H9 (cell line): ENCODE data around the gene MAP2K7. TPM values are rescaled to one million over a fixed set of nuclear protein-coding genes. Genes with fewer than 3 reads are reported as not detected.

Experiments used
- DNase-seq: peaks from one replicate; pipeline ENCODE4 v3.0.0-alpha.2; 2017
- H2AFZ ChIP-seq: one replicate; pipeline ENCODE4 v1.6.1; 2013; ENCODE audit warnings: mild to moderate bottlenecking, low read length, control low read depth, moderate library complexity
- H2AK5ac ChIP-seq: 2 replicates; pipeline ENCODE4 v1.6.1; 2013; ENCODE audit warnings: low read length, control low read depth, mixed read lengths; ENCODE audit not compliant: insufficient read length
- H2BK120ac ChIP-seq: one replicate; pipeline ENCODE4 v1.6.1; 2013; ENCODE audit warnings: low read depth, mild to moderate bottlenecking, low read length, control low read depth, inconsistent platforms; ENCODE audit not compliant: poor library complexity, severe bottlenecking
- H2BK12ac ChIP-seq: 2 replicates; pipeline ENCODE4 v1.6.1; 2013; ENCODE audit warnings: low read length, control low read depth, mixed read lengths, low read depth; ENCODE audit not compliant: insufficient read length
- H2BK15ac ChIP-seq: 2 replicates; pipeline ENCODE4 v1.6.1; 2013; ENCODE audit warnings: low read depth, low read length, control low read depth
- H2BK20ac ChIP-seq: one replicate; pipeline ENCODE4 v1.6.1; 2013; ENCODE audit warnings: low read depth, mild to moderate bottlenecking, low read length, control low read depth, inconsistent platforms; ENCODE audit not compliant: poor library complexity, severe bottlenecking
- H2BK5ac ChIP-seq: 2 replicates; pipeline ENCODE4 v1.6.1; 2013; ENCODE audit warnings: low read length, control low read depth, mixed read lengths; ENCODE audit not compliant: insufficient read length
- H3K14ac ChIP-seq: 2 replicates; pipeline ENCODE4 v1.6.1; 2013; ENCODE audit warnings: low read length, control low read depth; ENCODE audit not compliant: insufficient read depth
- H3K18ac ChIP-seq: 2 replicates; pipeline ENCODE4 v1.6.1; 2013; ENCODE audit warnings: low read depth, mild to moderate bottlenecking, mixed read lengths, low read length, control low read depth; ENCODE audit not compliant: insufficient read length
- H3K23ac ChIP-seq: 2 replicates; pipeline ENCODE4 v1.6.1; 2013; ENCODE audit warnings: low read length, control low read depth, mixed read lengths, low read depth; ENCODE audit not compliant: insufficient read length
- H3K23me2 ChIP-seq: 2 replicates; pipeline ENCODE4 v1.6.1; 2013; ENCODE audit warnings: low read depth, mild to moderate bottlenecking, mixed read lengths, low read length, control low read depth; ENCODE audit not compliant: insufficient read length, poor library complexity, severe bottlenecking
- H3K27ac ChIP-seq: 2 replicates; pipeline ENCODE4 v1.5.1; 2013; ENCODE audit warnings: low read length, control low read depth, mixed read lengths, low read depth; ENCODE audit not compliant: insufficient read length
- H3K27me3 ChIP-seq: 2 replicates; pipeline ENCODE4 v1.6.1; 2013; ENCODE audit warnings: low read length, control low read depth, inconsistent platforms; ENCODE audit not compliant: insufficient read depth
- H3K4ac ChIP-seq: 2 replicates; pipeline ENCODE4 v1.6.1; 2013; ENCODE audit warnings: low read depth, mild to moderate bottlenecking, control low read depth, inconsistent platforms, low read length, moderate library complexity
- H3K4me1 ChIP-seq: 2 replicates; pipeline ENCODE4 v1.6.1; 2013; ENCODE audit warnings: low read length, control low read depth, inconsistent platforms; ENCODE audit not compliant: insufficient read depth
- H3K4me2 ChIP-seq: 2 replicates; pipeline ENCODE4 v1.6.1; 2013; ENCODE audit warnings: low read length, control low read depth, mixed read lengths; ENCODE audit not compliant: insufficient read length, insufficient read depth
- H3K56ac ChIP-seq: 2 replicates; pipeline ENCODE4 v1.6.1; 2013; ENCODE audit warnings: low read depth, mild to moderate bottlenecking, mixed read lengths, low read length, control low read depth; ENCODE audit not compliant: insufficient read length
- H3K79me1 ChIP-seq: 2 replicates; pipeline ENCODE4 v1.6.1; 2013; ENCODE audit warnings: low read depth, mild to moderate bottlenecking, moderate library complexity, low read length, control low read depth, inconsistent platforms; ENCODE audit not compliant: insufficient read depth, poor library complexity, severe bottlenecking
- H3K79me2 ChIP-seq: 2 replicates; pipeline ENCODE4 v1.6.1; 2013; ENCODE audit warnings: low read length, control low read depth, inconsistent platforms; ENCODE audit not compliant: insufficient read depth
- H3K9ac ChIP-seq: 2 replicates; pipeline ENCODE4 v1.6.1; 2013; ENCODE audit warnings: low read length, control low read depth, mixed read lengths; ENCODE audit not compliant: insufficient read length; ENCODE audit errors: extremely low read depth
- H3K9me3 ChIP-seq: one replicate; pipeline ENCODE4 v1.6.1; 2013; ENCODE audit warnings: low read depth, low read length, inconsistent platforms; ENCODE audit not compliant: control insufficient read depth
- H3T11ph ChIP-seq: one replicate; pipeline ENCODE4 v1.6.1; 2013; ENCODE audit warnings: mild to moderate bottlenecking, low read length, control low read depth, inconsistent platforms
- H4K20me1 ChIP-seq: one replicate; pipeline ENCODE4 v1.6.1; 2013; ENCODE audit not compliant: control insufficient read depth, insufficient read length, insufficient read depth
- H4K5ac ChIP-seq: 2 replicates; pipeline ENCODE4 v1.6.1; 2013; ENCODE audit warnings: low read depth, mild to moderate bottlenecking, mixed read lengths, low read length, control low read depth; ENCODE audit not compliant: insufficient read length
- H4K8ac ChIP-seq: replicated peaks from 2 replicates; pipeline ENCODE4 v1.6.1; 2013; ENCODE audit warnings: low read length, control low read depth, mixed read lengths, low read depth; ENCODE audit not compliant: insufficient read length
- H4K91ac ChIP-seq: 2 replicates; pipeline ENCODE4 v1.6.1; 2013; ENCODE audit warnings: low read depth, mild to moderate bottlenecking, moderate library complexity, mixed read lengths, low read length, control low read depth; ENCODE audit not compliant: insufficient read length
- H3K27ac Mint-ChIP-seq, 3 experiments: 2 replicates in 2 of 3; 3 replicates in 1 of 3; pipeline ENCODE4 v1.8.0; 2020 to 2021; ENCODE audit warnings: mixed read lengths in 3 of 3, mild to moderate bottlenecking in 1 of 3, moderate library complexity in 1 of 3
- H3K27me3 Mint-ChIP-seq: 2 replicates; pipeline ENCODE4 v1.8.0; 2021; ENCODE audit warnings: low read depth, mild to moderate bottlenecking, moderate library complexity, mixed read lengths
- H3K36me3 Mint-ChIP-seq, 3 experiments: 2 replicates in 2 of 3; 3 replicates in 1 of 3; pipeline ENCODE4 v1.8.0; 2020 to 2021; ENCODE audit warnings: low read depth in 3 of 3, mixed read lengths in 3 of 3; ENCODE audit not compliant: insufficient read depth in 1 of 3
- H3K4me1 Mint-ChIP-seq, 2 experiments: 2 replicates each; pipeline ENCODE4 v1.8.0; 2020; ENCODE audit warnings: mixed read lengths in 2 of 2
- H3K4me3 Mint-ChIP-seq, 2 experiments: 2 replicates in 1 of 2; 3 replicates in 1 of 2; pipeline ENCODE4 v1.8.0; 2020 to 2021; ENCODE audit warnings: mild to moderate bottlenecking in 2 of 2, mixed read lengths in 2 of 2, moderate library complexity in 1 of 2
- H3K9me3 Mint-ChIP-seq, 2 experiments: 2 replicates in 1 of 2; 3 replicates in 1 of 2; pipeline ENCODE4 v1.8.0; 2020; ENCODE audit warnings: mild to moderate bottlenecking in 2 of 2, mixed read lengths in 2 of 2, moderate library complexity in 1 of 2
- CTCF ChIP-seq: fragments of 200-600 bp; sonication (generic); conservative IDR thresholded peaks from 3 replicates; pipeline ENCODE4 v1.8.0; 2021; ENCODE audit warnings: antibody characterized with exemption, mild to moderate bottlenecking
- WGBS: extraction: QIAGEN DNeasy Blood & Tissue Kit; methylation state at CpG from one replicate; pipeline ENCODE4 v1.1.7; 2013; ENCODE audit warnings: missing lambda C conversion rate, low lambda C conversion rate, mixed read lengths; ENCODE audit not compliant: insufficient read length; ENCODE audit errors: extremely low coverage; 5-methylcytosine and 5-hydroxymethylcytosine counted together
- total RNA-seq: library from RNA; stranded (reverse); gene quantifications from 2 replicates; pipeline ENCODE4 v1.2.1, GENCODE V29; 2021

MAP2K7 gene
- total RNA-seq, 1 experiment from 2014 or later: 48.1 TPM

- H2BK120ac ChIP-seq: no peak overlapping the region
- no peak overlapping the region for H4K8ac ChIP-seq
- no peak overlapping the region for H3K4ac ChIP-seq
- H2BK5ac ChIP-seq: no peak overlapping the region
- no peak overlapping the region for H2AK5ac ChIP-seq
- no peak overlapping the region for H3K9ac ChIP-seq
- no peak overlapping the region for H3K56ac ChIP-seq
- no peak overlapping the region for H3K27ac ChIP-seq
- H3T11ph ChIP-seq: no peak overlapping the region
- no peak overlapping the region for H3K23ac ChIP-seq
- Mint-ChIP-seq H3K27ac (no peak overlapping the region), H3K4me3 (no peak overlapping the region), H3K9me3 (no peaks in the 10 kb centered on the region), H3K36me3 (peaks cover 7 to 13% (median 11%) of the 10 kb centered on the region in 3 experiments; a peak in 6 of 7 replicates), H3K27me3 (peaks cover 3% of the 10 kb centered on the region), H3K4me1 (peaks cover 0 to 6% of the 10 kb centered on the region in 2 experiments; a peak in 2 of 4 replicates)
- no peak overlapping the region for H4K5ac ChIP-seq
- peak; percentile 24; the same call in 1 of the 3 replicates for TF ChIP-seq CTCF
- H2BK15ac ChIP-seq: no peak overlapping the region
- no peaks in the 10 kb centered on the region for H3K27me3 ChIP-seq
- H4K20me1 ChIP-seq: no peaks in the 10 kb centered on the region
- H2BK20ac ChIP-seq: no peak overlapping the region
- H3K79me2 ChIP-seq: no peaks in the 10 kb centered on the region; the same call in 1 of the 2 replicates
- no peak overlapping the region for H4K91ac ChIP-seq
- no CpG with 5 or more reads among the region's 18 CpGs for WGBS
- no peak for DNase-seq
- no peaks in the 10 kb centered on the region for H3K4me1 ChIP-seq
- H2AFZ ChIP-seq: no peak overlapping the region
- no peak overlapping the region for H2BK12ac ChIP-seq
- H3K9me3 ChIP-seq: no peaks in the 10 kb centered on the region
- H3K18ac ChIP-seq: no peak overlapping the region
- H3K14ac ChIP-seq: no peak overlapping the region
- no peaks in the 10 kb centered on the region for H3K79me1 ChIP-seq
- H3K23me2 ChIP-seq: no peaks in the 10 kb centered on the region
- no peak overlapping the region for H3K4me2 ChIP-seq
These were observed 8.9 kb upstream of the MAP2K7 start for GRCh38 chr19:7894612-7895309.
